ENCODE measurements around the gene ZNF776. TPM values are rescaled to one million over a fixed set of nuclear protein-coding genes. Genes with fewer than 3 reads are reported as not detected.
"Not testable (repeated sequence)": the region's sequence is repeated elsewhere in the genome, so short reads cannot be mapped to it uniquely, and the experiment has no call there.

Gene ZNF776
- 19.3 and 24.4 TPM in 2 replicates for total RNA-seq (2014; rRNA removed; shearing (Covaris generic))

- peak within 1 kb of the TSS; percentile 47 for H3K27ac ChIP-seq
- no peaks in the 10 kb centered on the region for H3K4me1 ChIP-seq
- H3K4me3 ChIP-seq = peak within 1 kb of the TSS; percentile 89
- no peaks in the 10 kb centered on the region for H3K27me3 ChIP-seq
- H3K36me3 ChIP-seq = peaks cover 31% of the 10 kb centered on the region
- peak; percentile 86 to 94 for DNase-seq
- peaks cover 17% of the 10 kb centered on the region for H3K9me3 ChIP-seq (replicated peaks)
Measured at GRCh38 chr19:57746580-57747471, at the start of gene ZNF776. TSS of gene ZNF776 (plus strand) at chr19:57746815. CDS start at chr19:57747059, 244 bp downstream.

GRCh38 chr19:57701625-57702024, 45.0 kb upstream of the ZNF776 start:
- peaks cover 12% of the 10 kb centered on the region for H3K9me3 ChIP-seq (replicated peaks)
- H3K27ac ChIP-seq = no peak overlapping the region
- H3K4me3 ChIP-seq = no peak overlapping the region
- DNase-seq = no peak
- H3K4me1 ChIP-seq = no peaks in the 10 kb centered on the region
- no peaks in the 10 kb centered on the region for H3K27me3 ChIP-seq
- H3K36me3 ChIP-seq = no peaks in the 10 kb centered on the region

- no peak for DNase-seq
- Histone ChIP-seq H3K36me3 (no peaks in the 10 kb centered on the region), H3K4me1 (no peaks in the 10 kb centered on the region), H3K4me3 (no peak overlapping the region), H3K9me3 (replicated peaks) (peaks cover 5% of the 10 kb centered on the region), H3K27me3 (no peaks in the 10 kb centered on the region), H3K27ac (no peak overlapping the region)
Measured at GRCh38 chr19:57706346-57706745, 40.3 kb upstream of the ZNF776 start.

GRCh38 chr19:57708641-57709361, 37.8 kb upstream of the ZNF776 start, which contains the start of gene ZNF154:
TSS of gene ZNF154 (minus strand) at chr19:57709204. CDS start at chr19:57708971, 233 bp downstream.
- no peaks in the 10 kb centered on the region for H3K9me3 ChIP-seq (replicated peaks)
- no peak for DNase-seq
- H3K4me1 ChIP-seq = no peaks in the 10 kb centered on the region
- peaks cover 3% of the 10 kb centered on the region; the same call in 1 of the 2 replicates for H3K36me3 ChIP-seq
- H3K4me3 ChIP-seq = no peak within 1 kb of the TSS
- no peaks in the 10 kb centered on the region for H3K27me3 ChIP-seq
- no peak within 1 kb of the TSS for H3K27ac ChIP-seq

GRCh38 chr19:57709616-57710015, 37.0 kb upstream of the ZNF776 start:
- Histone ChIP-seq H3K27ac (no peak overlapping the region), H3K36me3 (peaks cover 9% of the 10 kb centered on the region), H3K9me3 (replicated peaks) (no peaks in the 10 kb centered on the region), H3K4me3 (no peak overlapping the region), H3K27me3 (no peaks in the 10 kb centered on the region), H3K4me1 (no peaks in the 10 kb centered on the region)
- no peak for DNase-seq

- Histone ChIP-seq H3K27ac (no peak overlapping the region), H3K27me3 (no peaks in the 10 kb centered on the region), H3K9me3 (replicated peaks) (no peaks in the 10 kb centered on the region), H3K4me1 (no peaks in the 10 kb centered on the region), H3K4me3 (no peak overlapping the region), H3K36me3 (peaks cover 18% of the 10 kb centered on the region)
- DNase-seq = no peak
Measured at GRCh38 chr19:57712222-57712621, 34.4 kb upstream of the ZNF776 start.

GRCh38 chr19:57719424-57719823, 27.2 kb upstream of the ZNF776 start:
- no peak overlapping the region for H3K4me3 ChIP-seq
- H3K27me3 ChIP-seq = no peaks in the 10 kb centered on the region
- no peaks in the 10 kb centered on the region for H3K4me1 ChIP-seq
- H3K27ac ChIP-seq = no peak overlapping the region
- DNase-seq = no peak
- H3K9me3 ChIP-seq (replicated peaks) = peaks cover 11% of the 10 kb centered on the region
- H3K36me3 ChIP-seq = peaks cover 48% of the 10 kb centered on the region

- Histone ChIP-seq H3K4me1 (no peaks in the 10 kb centered on the region), H3K36me3 (peaks cover 46% of the 10 kb centered on the region), H3K4me3 (no peak overlapping the region), H3K9me3 (replicated peaks) (peaks cover 11% of the 10 kb centered on the region), H3K27ac (no peak overlapping the region), H3K27me3 (no peaks in the 10 kb centered on the region)
- no peak for DNase-seq
Measured at GRCh38 chr19:57719901-57720519, 26.6 kb upstream of the ZNF776 start.

- H3K4me3 ChIP-seq = no peak overlapping the region
- H3K9me3 ChIP-seq (replicated peaks) = peaks cover 11% of the 10 kb centered on the region
- H3K4me1 ChIP-seq = no peaks in the 10 kb centered on the region
- no peaks in the 10 kb centered on the region for H3K27me3 ChIP-seq
- no peak overlapping the region for H3K27ac ChIP-seq
- H3K36me3 ChIP-seq = peaks cover 43% of the 10 kb centered on the region
- no peak for DNase-seq
Measured at GRCh38 chr19:57720878-57721277, 25.7 kb upstream of the ZNF776 start.

- not testable (repeated sequence) for H3K27ac ChIP-seq; H3K4me1 ChIP-seq; H3K27me3 ChIP-seq; DNase-seq; H3K9me3 ChIP-seq (replicated peaks); H3K4me3 ChIP-seq; H3K36me3 ChIP-seq
Measured at GRCh38 chr19:57738320-57738719, 8.3 kb upstream of the ZNF776 start.

GRCh38 chr19:57738770-57739169, 7.8 kb upstream of the ZNF776 start:
- not testable (repeated sequence) for H3K9me3 ChIP-seq (replicated peaks); DNase-seq; H3K36me3 ChIP-seq; H3K4me3 ChIP-seq; H3K27me3 ChIP-seq; H3K27ac ChIP-seq; H3K4me1 ChIP-seq

- H3K36me3 ChIP-seq = peaks cover 37% of the 10 kb centered on the region
- DNase-seq = no peak
Measured at GRCh38 chr19:57747472-57747807, 825 bp downstream of the ZNF776 start.

GRCh38 chr19:57748029-57748428, 1.4 kb downstream of the ZNF776 start:
- no peaks in the 10 kb centered on the region for H3K4me1 ChIP-seq
- peaks cover 43% of the 10 kb centered on the region for H3K36me3 ChIP-seq
- no peaks in the 10 kb centered on the region for H3K27me3 ChIP-seq
- no peak for DNase-seq
- H3K9me3 ChIP-seq (replicated peaks) = peaks cover 20% of the 10 kb centered on the region
- H3K27ac ChIP-seq = no peak overlapping the region
- no peak overlapping the region for H3K4me3 ChIP-seq

More at GRCh38 chr19:57747472-57747807, 825 bp downstream of the ZNF776 start:
- H3K9me3 ChIP-seq (replicated peaks) = peaks cover 20% of the 10 kb centered on the region
- peak overlapping the region; percentile 89 for H3K4me3 ChIP-seq
- no peak overlapping the region; the same call in 1 of the 2 replicates for H3K27ac ChIP-seq
- H3K4me1 ChIP-seq = no peaks in the 10 kb centered on the region
- H3K27me3 ChIP-seq = no peaks in the 10 kb centered on the region

- H3K9me3 ChIP-seq (replicated peaks) = peaks cover 24% of the 10 kb centered on the region
- peaks cover 87% of the 10 kb centered on the region for H3K36me3 ChIP-seq
- no peak for DNase-seq
- no peaks in the 10 kb centered on the region for H3K4me1 ChIP-seq
- no peaks in the 10 kb centered on the region for H3K27me3 ChIP-seq
- no peak overlapping the region for H3K27ac ChIP-seq
- H3K4me3 ChIP-seq = no peak overlapping the region
Measured at GRCh38 chr19:57754091-57754673, 7.6 kb downstream of the ZNF776 start.
